Uterus (tissue), 2 donors: ENCODE data around the gene ZNF311.

ENCODE experiments used
- POLR2A ChIP-seq, 2 donors: fragments of 450-650 bp; IDR thresholded peaks; one replicate each; pipeline ENCODE4 v1.6.1; 2016; ENCODE audit warnings: antibody characterized with exemption in 2 of 2, mild to moderate bottlenecking in 1 of 2, moderate library complexity in 1 of 2
- TF ChIP-seq, protein P1 (sequence below), 4 experiments: fragments of 200-600 bp in 2 of 4; fragments of 450-650 bp in 2 of 4; sonication (generic) in 2 of 4; IDR thresholded peaks; one replicate each; pipeline ENCODE4 v1.5.1; 2016 to 2019; ENCODE audit warnings: antibody characterized with exemption in 4 of 4, mild to moderate bottlenecking in 2 of 4, moderate library complexity in 1 of 4

DNA sequence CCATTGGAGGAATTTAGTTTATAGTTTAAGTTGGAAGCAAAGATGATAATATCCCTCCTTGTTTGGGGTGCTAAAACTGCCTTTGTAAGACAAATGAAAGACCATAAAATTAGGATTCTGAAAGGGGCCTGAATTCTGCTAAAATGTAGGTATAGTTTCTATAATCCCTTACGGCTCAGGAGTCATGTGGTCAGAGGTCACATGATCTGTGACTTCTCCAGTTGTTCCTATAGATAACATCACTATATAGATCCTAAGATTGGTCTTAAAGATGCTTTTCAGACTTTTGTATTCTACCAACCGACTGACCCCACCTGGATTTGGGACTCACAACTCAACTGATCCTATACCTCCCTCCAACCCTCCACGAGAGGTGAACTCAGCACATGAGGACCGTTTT, 36.6 kb downstream of the ZNF311 start:
- no peak for TF ChIP-seq POLR2A (IDR thresholded peaks at IDR 0.05)
- TF ChIP-seq, protein P1, sequence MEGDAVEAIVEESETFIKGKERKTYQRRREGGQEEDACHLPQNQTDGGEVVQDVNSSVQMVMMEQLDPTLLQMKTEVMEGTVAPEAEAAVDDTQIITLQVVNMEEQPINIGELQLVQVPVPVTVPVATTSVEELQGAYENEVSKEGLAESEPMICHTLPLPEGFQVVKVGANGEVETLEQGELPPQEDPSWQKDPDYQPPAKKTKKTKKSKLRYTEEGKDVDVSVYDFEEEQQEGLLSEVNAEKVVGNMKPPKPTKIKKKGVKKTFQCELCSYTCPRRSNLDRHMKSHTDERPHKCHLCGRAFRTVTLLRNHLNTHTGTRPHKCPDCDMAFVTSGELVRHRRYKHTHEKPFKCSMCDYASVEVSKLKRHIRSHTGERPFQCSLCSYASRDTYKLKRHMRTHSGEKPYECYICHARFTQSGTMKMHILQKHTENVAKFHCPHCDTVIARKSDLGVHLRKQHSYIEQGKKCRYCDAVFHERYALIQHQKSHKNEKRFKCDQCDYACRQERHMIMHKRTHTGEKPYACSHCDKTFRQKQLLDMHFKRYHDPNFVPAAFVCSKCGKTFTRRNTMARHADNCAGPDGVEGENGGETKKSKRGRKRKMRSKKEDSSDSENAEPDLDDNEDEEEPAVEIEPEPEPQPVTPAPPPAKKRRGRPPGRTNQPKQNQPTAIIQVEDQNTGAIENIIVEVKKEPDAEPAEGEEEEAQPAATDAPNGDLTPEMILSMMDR (IDR thresholded peaks at IDR 0.05), result no peak
